HEK293 (cell line): Measurements from ENCODE around the gene PTH1R.

Source experiments
- CTCF ChIA-PET: fragments of 350-600 bp; formaldehyde crosslinking; extraction: SDS; loops from one replicate; lab custom pipeline; 2021; ENCODE audit warnings: antibody characterized with exemption; lab: Yijun Ruan, JAX
- POLR2A ChIA-PET: fragments of 300-600 bp; formaldehyde crosslinking; extraction: SDS; loops from one replicate; lab custom pipeline; 2020; ENCODE audit warnings: antibody characterized with exemption, inconsistent platforms; lab: Yijun Ruan, JAX
- H3K27ac ChIP-seq: fragments of 200-500 bp; sonication (Bioruptor generic); 2 replicates; pipeline ENCODE4 v1.5.1; 2014; ENCODE audit warnings: low read depth, low read length, control low read depth, inconsistent platforms; ENCODE audit errors: extremely low read depth
- H3K36me3 ChIP-seq, 2 experiments: fragments of 200-500 bp in 1 of 2; sonication (Bioruptor generic) in 1 of 2; 1 replicate in 1 of 2; 2 replicates in 1 of 2; pipeline ENCODE4 v1.5.1; 2014 to 2017; ENCODE audit warnings: inconsistent platforms in 2 of 2, low read length in 2 of 2; ENCODE audit not compliant: control insufficient read depth in 2 of 2, insufficient read depth in 1 of 2
- H3K4me1 ChIP-seq: fragments of 200-500 bp; sonication (Bioruptor generic); 2 replicates; pipeline ENCODE4 v1.5.1; 2014; ENCODE audit warnings: mild to moderate bottlenecking, low read length, inconsistent platforms; ENCODE audit not compliant: control insufficient read depth, insufficient read depth
- H3K4me3 ChIP-seq: 2 replicates; pipeline ENCODE4 v1.5.1; 2011; ENCODE audit warnings: low read depth, mild to moderate bottlenecking, control low read depth, low read length, moderate library complexity
- H3K9me3 ChIP-seq: fragments of 200-500 bp; sonication (Bioruptor generic); 2 replicates; pipeline ENCODE4 v1.5.1; 2014; ENCODE audit warnings: low read depth, low read length, inconsistent platforms; ENCODE audit not compliant: control insufficient read depth, insufficient read depth
- BCL6B ChIP-seq: fragments of 450-650 bp; formaldehyde crosslinking; IDR thresholded peaks from 2 replicates; pipeline ENCODE4 v1.5.1; 2017; ENCODE audit warnings: missing biosample characterization, missing genetic modification characterization
- GLI4 ChIP-seq: fragments of 450-650 bp; formaldehyde crosslinking; IDR thresholded peaks from 2 replicates; pipeline ENCODE4 v1.5.1; 2016; ENCODE audit warnings: missing biosample characterization, missing genetic modification characterization
- GLIS1 ChIP-seq: fragments of 450-650 bp; formaldehyde crosslinking; IDR thresholded peaks from 2 replicates; pipeline ENCODE4 v1.5.1; 2016; ENCODE audit warnings: missing biosample characterization, missing genetic modification characterization
- GLIS2 ChIP-seq: fragments of 450-650 bp; formaldehyde crosslinking; IDR thresholded peaks from 2 replicates; pipeline ENCODE4 v1.5.1; 2016; ENCODE audit warnings: missing biosample characterization, missing genetic modification characterization
- KLF1 ChIP-seq: fragments of 450-650 bp; formaldehyde crosslinking; IDR thresholded peaks from 2 replicates; pipeline ENCODE4 v1.5.1; 2016; ENCODE audit warnings: missing biosample characterization, missing genetic modification characterization
- KLF10 ChIP-seq: fragments of 450-650 bp; IDR thresholded peaks from 2 replicates; pipeline ENCODE4 v1.5.1; 2018; ENCODE audit warnings: missing biosample characterization, mild to moderate bottlenecking, missing genetic modification characterization
- KLF7 ChIP-seq: fragments of 450-650 bp; formaldehyde crosslinking; IDR thresholded peaks from 2 replicates; pipeline ENCODE4 v1.5.1; 2016; ENCODE audit warnings: missing biosample characterization, missing genetic modification characterization, borderline replicate concordance
- PRDM4 ChIP-seq: fragments of 450-650 bp; formaldehyde crosslinking; IDR thresholded peaks from 2 replicates; pipeline ENCODE4 v1.5.1; 2017; ENCODE audit warnings: missing biosample characterization, missing genetic modification characterization
- SP3 ChIP-seq: fragments of 450-650 bp; formaldehyde crosslinking; IDR thresholded peaks from 2 replicates; pipeline ENCODE4 v1.5.1; 2016; ENCODE audit warnings: missing biosample characterization, missing genetic modification characterization
- ZBTB17 ChIP-seq: fragments of 450-650 bp; formaldehyde crosslinking; IDR thresholded peaks from 2 replicates; pipeline ENCODE4 v1.5.1; 2016; ENCODE audit warnings: missing biosample characterization, missing genetic modification characterization
- ZBTB20 ChIP-seq: fragments of 450-650 bp; formaldehyde crosslinking; IDR thresholded peaks from 2 replicates; pipeline ENCODE4 v1.5.1; 2016; ENCODE audit warnings: missing biosample characterization, missing genetic modification characterization
- ZBTB48 ChIP-seq: fragments of 450-650 bp; formaldehyde crosslinking; IDR thresholded peaks from 2 replicates; pipeline ENCODE4 v1.5.1; 2016; ENCODE audit warnings: missing biosample characterization, missing genetic modification characterization
- ZFHX2 ChIP-seq: fragments of 450-650 bp; formaldehyde crosslinking; conservative IDR thresholded peaks from 2 replicates; pipeline ENCODE4 v1.5.1; 2016; ENCODE audit warnings: missing biosample characterization, missing genetic modification characterization
- ZNF133 ChIP-seq: fragments of 450-650 bp; formaldehyde crosslinking; IDR thresholded peaks from 2 replicates; pipeline ENCODE4 v1.5.1; 2016; ENCODE audit warnings: missing biosample characterization, missing genetic modification characterization
- ZNF155 ChIP-seq: fragments of 450-650 bp; formaldehyde crosslinking; IDR thresholded peaks from 2 replicates; pipeline ENCODE4 v1.5.1; 2016; ENCODE audit warnings: missing biosample characterization, missing genetic modification characterization
- ZNF174 ChIP-seq: fragments of 450-650 bp; formaldehyde crosslinking; IDR thresholded peaks from 2 replicates; pipeline ENCODE4 v1.5.0; 2017; ENCODE audit warnings: missing biosample characterization, mild to moderate bottlenecking, missing genetic modification characterization
- ZNF2 ChIP-seq: fragments of 450-650 bp; formaldehyde crosslinking; IDR thresholded peaks from 2 replicates; pipeline ENCODE4 v1.5.1; 2016; ENCODE audit warnings: missing biosample characterization, missing genetic modification characterization
- ZNF23 ChIP-seq: fragments of 450-650 bp; formaldehyde crosslinking; IDR thresholded peaks from 2 replicates; pipeline ENCODE4 v1.5.1; 2016; ENCODE audit warnings: missing biosample characterization, missing genetic modification characterization, borderline replicate concordance
- ZNF26 ChIP-seq: fragments of 450-650 bp; formaldehyde crosslinking; IDR thresholded peaks from 2 replicates; pipeline ENCODE4 v1.5.1; 2016; ENCODE audit warnings: missing biosample characterization, missing genetic modification characterization
- ZNF341 ChIP-seq: fragments of 450-650 bp; formaldehyde crosslinking; IDR thresholded peaks from 2 replicates; pipeline ENCODE4; 2016; ENCODE audit warnings: low read depth, missing biosample characterization, missing genetic modification characterization
- ZNF433 ChIP-seq: fragments of 450-650 bp; formaldehyde crosslinking; IDR thresholded peaks from 2 replicates; pipeline ENCODE4 v1.5.1; 2016; ENCODE audit warnings: missing biosample characterization, missing genetic modification characterization, low read depth
- ZNF48 ChIP-seq: fragments of 450-650 bp; formaldehyde crosslinking; IDR thresholded peaks from 2 replicates; pipeline ENCODE4 v1.5.1; 2016; ENCODE audit warnings: missing biosample characterization, missing genetic modification characterization
- ZNF501 ChIP-seq: fragments of 450-650 bp; formaldehyde crosslinking; IDR thresholded peaks from 2 replicates; pipeline ENCODE4 v1.5.1; 2016; ENCODE audit warnings: missing biosample characterization, missing genetic modification characterization
- ZNF600 ChIP-seq: fragments of 450-650 bp; formaldehyde crosslinking; IDR thresholded peaks from 2 replicates; pipeline ENCODE4 v1.5.1; 2016; ENCODE audit warnings: missing biosample characterization, missing genetic modification characterization

PTH1R gene

GRCh38 chr3:46908294-46908985 lies 30.9 kb downstream of the PTH1R start:
- Histone ChIP-seq H3K36me3 (no peaks in the 10 kb centered on the region), H3K4me1 (no peaks in the 10 kb centered on the region), H3K4me3 (no peak overlapping the region), H3K9me3 (no peaks in the 10 kb centered on the region), H3K27ac (no peak overlapping the region)
- POLR2A ChIA-PET = no interaction called here
- CTCF ChIA-PET = interaction anchor here (1.5 to 1.6 kb wide), 3 partner anchors 8 to 90 kb away, joined by 3 to 12 read pairs (median 7); no protein-coding TSS in a partner anchor
- TF ChIP-seq ZNF23 (tag by site-specific recombination) (no peak), BCL6B (no peak), GLI4 (tag by site-specific recombination) (no peak), ZNF133 (tag by site-specific recombination) (no peak), SP3 (tag by site-specific recombination) (no peak), ZNF174 (tag by site-specific recombination) (no peak), ZBTB20 (tag by site-specific recombination) (peak; percentile 34; the same call in 1 of the 2 replicates), ZNF26 (tag by site-specific recombination) (no peak), ZNF155 (tag by site-specific recombination) (no peak), ZFHX2 (peak; percentile 41; the same call in 1 of the 2 replicates), PRDM4 (tag by site-specific recombination) (no peak)

- POLR2A ChIA-PET = interaction anchor here (1.2 kb wide), 1 partner anchor 63 kb away, joined by 7 read pairs; no protein-coding TSS in a partner anchor
- TF ChIP-seq ZNF501 (no peak), KLF1 (tag by site-specific recombination) (peak; percentile 73)
- CTCF ChIA-PET = interaction anchor here (0.6 to 1.6 kb wide), 16 partner anchors 8 to 318 kb away, joined by 3 to 12 read pairs (median 4); no protein-coding TSS in a partner anchor
These were observed 31.5 kb downstream of the PTH1R start for GRCh38 chr3:46908986-46909534.

GRCh38 chr3:46909535-46910161 lies 32.1 kb downstream of the PTH1R start:
- no peaks in the 10 kb centered on the region for H3K36me3 ChIP-seq
- no peak overlapping the region for H3K4me3 ChIP-seq
- POLR2A ChIA-PET = interaction anchor here (1.2 kb wide), 1 partner anchor 64 kb away, joined by 7 read pairs; no protein-coding TSS in a partner anchor
- peaks cover 5% of the 10 kb centered on the region; the same call in 1 of the 2 replicates for H3K4me1 ChIP-seq
- H3K27ac ChIP-seq = no peak overlapping the region
- no peaks in the 10 kb centered on the region for H3K9me3 ChIP-seq
- CTCF ChIA-PET = interaction anchor here (0.6 to 1.6 kb wide), 17 partner anchors 9 to 319 kb away, joined by 3 to 12 read pairs (median 4); no protein-coding TSS in a partner anchor
- TF ChIP-seq GLIS2 (tag by site-specific recombination) (peak; percentile 53), ZNF433 (tag by site-specific recombination) (no peak), GLIS1 (tag by site-specific recombination) (peak; percentile 55; the same call in 1 of the 2 replicates), ZBTB17 (tag by site-specific recombination) (peak; percentile 38; the same call in 1 of the 2 replicates), KLF10 (tag by site-specific recombination) (no peak), ZNF600 (0 out of 2 replicates have a peak, but pooled peaks have one; percentile 15), ZNF341 (tag by site-specific recombination) (peak; percentile 56), KLF7 (tag by site-specific recombination) (no peak), ZNF48 (tag by site-specific recombination) (no peak), ZNF2 (tag by site-specific recombination) (0 out of 2 replicates have a peak, but pooled peaks have one; percentile 29), ZBTB48 (peak; percentile 26; the same call in 1 of the 2 replicates)

More at GRCh38 chr3:46908986-46909534, 31.5 kb downstream of the PTH1R start:
- Histone ChIP-seq H3K4me3 (no peak overlapping the region), H3K27ac (no peak overlapping the region), H3K9me3 (no peaks in the 10 kb centered on the region), H3K36me3 (no peaks in the 10 kb centered on the region), H3K4me1 (peaks cover 4% of the 10 kb centered on the region; the same call in 1 of the 2 replicates)
